Spleen (tissue), 11 donors: ENCODE data around the gene SUV39H2. TPM values are rescaled to one million over a fixed set of nuclear protein-coding genes. Genes with fewer than 3 reads are reported as not detected.
"Not testable (repeated sequence)": the region's sequence is repeated elsewhere in the genome, so short reads cannot be mapped to it uniquely, and the experiment has no call there.

Experiments
- DNase-seq: peaks from one replicate; pipeline ENCODE4 v3.0.0-alpha.2; 2020
- H3K27ac ChIP-seq, 8 donors: fragments of 200-600 bp; sonication (generic) in 7 of 8; 1 replicate in 4 of 8; 2 replicates in 4 of 8; pipeline versions ENCODE4 v1.5.0 to v1.8.0; 2016 to 2021; ENCODE audit warnings: inconsistent platforms in 4 of 8, mild to moderate bottlenecking in 4 of 8, moderate library complexity in 1 of 8
- H3K27me3 ChIP-seq, 7 donors: fragments of 200-600 bp; sonication (generic) in 6 of 7; replicated peaks in 1 of 7; 1 replicate in 4 of 7; 2 replicates in 3 of 7; pipeline versions ENCODE4 v1.5.0 to v1.8.0; 2016 to 2021; ENCODE audit warnings: inconsistent platforms in 3 of 7, mild to moderate bottlenecking in 1 of 7
- H3K36me3 ChIP-seq, 6 donors: fragments of 200-600 bp; sonication (generic) in 5 of 6; 1 replicate in 4 of 6; 2 replicates in 2 of 6; pipeline versions ENCODE4 v1.5.0 to v1.8.0; 2016 to 2021; ENCODE audit warnings: inconsistent platforms in 2 of 6
- H3K4me1 ChIP-seq, 6 donors: fragments of 200-600 bp; sonication (generic) in 5 of 6; 1 replicate in 3 of 6; 2 replicates in 3 of 6; pipeline versions ENCODE4 v1.5.0 to v1.8.0; 2016 to 2021; ENCODE audit warnings: inconsistent platforms in 3 of 6
- H3K4me3 ChIP-seq, 8 donors: fragments of 200-600 bp; sonication (generic) in 7 of 8; 1 replicate in 4 of 8; 2 replicates in 4 of 8; pipeline versions ENCODE4 v1.5.0 to v1.8.0; 2016 to 2021; ENCODE audit warnings: inconsistent platforms in 4 of 8, mild to moderate bottlenecking in 4 of 8, moderate library complexity in 2 of 8
- H3K9me3 ChIP-seq, 8 donors: fragments of 200-600 bp; sonication (generic) in 7 of 8; 1 replicate in 4 of 8; 2 replicates in 4 of 8; pipeline versions ENCODE4 v1.5.0 to v1.8.0; 2016 to 2021; ENCODE audit warnings: inconsistent platforms in 4 of 8
- CTCF ChIP-seq, 11 experiments: fragments of 200-600 bp in 7 of 11; fragments of 450-650 bp in 4 of 11; sonication (generic) in 4 of 11; IDR thresholded peaks in 8 of 11; conservative IDR thresholded peaks in 3 of 11; 1 replicate in 7 of 11; 2 replicates in 4 of 11; pipeline versions ENCODE4 v1.4.0 to v1.8.0; 2016 to 2021; ENCODE audit warnings: antibody characterized with exemption in 11 of 11, inconsistent platforms in 4 of 11, mild to moderate bottlenecking in 1 of 11
- POLR2A ChIP-seq, 3 donors: fragments of 450-650 bp; IDR thresholded peaks; one replicate each; pipeline ENCODE4 v1.5.1; 2017; ENCODE audit warnings: antibody characterized with exemption in 3 of 3, mild to moderate bottlenecking in 1 of 3
- POLR2AphosphoS5 ChIP-seq, 3 donors: sonication (generic); formaldehyde crosslinking; IDR thresholded peaks; one replicate each; pipeline ENCODE4 v1.5.1; 2017; ENCODE audit warnings: antibody characterized with exemption in 3 of 3
- WGBS, 5 donors: extraction: QIAGEN DNeasy Blood & Tissue Kit in 3 of 5; methylation state at CpG; one replicate each; pipeline versions ENCODE4 v1.1.5 to v1.1.7; 2013 to 2018; 5-methylcytosine and 5-hydroxymethylcytosine counted together
- intact Hi-C: fragments of 100-400 bp; cut with DNase I; formaldehyde crosslinking; loops from one replicate; pipeline ENCODE4 v1.15.0; 2023; ENCODE audit warnings: low total_unique reads
- polyA plus RNA-seq, 3 donors: library from polyadenylated mRNA; stranded (reverse); fragments of 200-250 nt; gene quantifications; one replicate each; pipeline ENCODE4 v1.2.1, GENCODE V29; 2013
- total RNA-seq, 7 donors: library from RNA; depleted of rRNA in 3 of 7; stranded (reverse); fragments of >200 nt in 3 of 7; fragmentation: NEBNext Ultra II Directional in 4 of 7; extraction: Animal tissue kit (Norgen Biotek cat#: 25700) in 4 of 7; gene quantifications; one replicate each; pipeline versions ENCODE4 v1.1.0 to v1.2.1, GENCODE V29; 2016 to 2021
- donor health status: healthy with polysubstance abuse.
- donor health status: DM: no; HTN: no; CAD: no; lungs with moderate emphysema.
- donor health status: DM: no; HTN: no; CAD: no.
- donor health status: Bipolar disorder and iron deficiency.
- donor health status: healthy.
- donor health status: DM: no; HTN: no; CAD: no.
- donor health status: DM: yes; HTN: yes; CAD: no.

SUV39H2 gene
- total and polyA plus RNA-seq, 10 donors: 1.2 to 8.4 (median 4.4) TPM

- DNase-seq: no peak
- Histone ChIP-seq H3K36me3 (peaks cover 0 to 92% (median 22%) of the 10 kb centered on the region in 6 donors), H3K4me1 (peaks cover 0 to 6% (median 0%) of the 10 kb centered on the region in 6 donors), H3K27me3 (no peaks in the 10 kb centered on the region), H3K9me3 (no peaks in the 10 kb centered on the region), H3K27ac (no peak overlapping the region), H3K4me3 (no peak overlapping the region)
- TF ChIP-seq CTCF (IDR thresholded peaks at IDR 0.05 in 8 of 11, conservative IDR thresholded peaks at IDR 0.05 in 3 of 11) (no peak), POLR2AphosphoS5 (IDR thresholded peaks at IDR 0.05) (no peak), POLR2A (IDR thresholded peaks at IDR 0.05) (no peak)
- intact Hi-C loops: no loop called here
Measured at GRCh38 chr10:14859775-14860174, 18.9 kb upstream of the SUV39H2 start.

GRCh38 chr10:14860791-14861190, 17.9 kb upstream of the SUV39H2 start:
- Histone ChIP-seq H3K9me3 (no peaks in the 10 kb centered on the region), H3K27ac (no peak overlapping the region), H3K4me1 (peaks cover 0 to 6% (median 0%) of the 10 kb centered on the region in 6 donors), H3K36me3 (peaks cover 0 to 82% (median 21%) of the 10 kb centered on the region in 6 donors), H3K27me3 (no peaks in the 10 kb centered on the region), H3K4me3 (no peak overlapping the region)
- no peak for TF ChIP-seq POLR2AphosphoS5 (IDR thresholded peaks at IDR 0.05)
- TF ChIP-seq POLR2A (IDR thresholded peaks at IDR 0.05): no peak
- TF ChIP-seq CTCF (IDR thresholded peaks at IDR 0.05 in 8 of 11, conservative IDR thresholded peaks at IDR 0.05 in 3 of 11): no peak
- DNase-seq: no peak
- intact Hi-C loops: no loop called here
- 83 to 100% (median 94%) methylated on average over 1 of the region's 1 CpG for WGBS, 5 donors

- DNase-seq, H3K27ac ChIP-seq, H3K9me3 ChIP-seq, intact Hi-C loops, H3K27me3 ChIP-seq, H3K4me1 ChIP-seq, H3K4me3 ChIP-seq: not testable (repeated sequence)
- H3K36me3 ChIP-seq: peaks cover 2 to 84% (median 31%) of the 10 kb centered on the region in 6 donors
- WGBS, 5 donors: 92 to 100% (median 98%) methylated on average over 6 of the region's 6 CpGs
Measured at GRCh38 chr10:14864466-14864865, 14.2 kb upstream of the SUV39H2 start.

GRCh38 chr10:14864871-14865270, 13.8 kb upstream of the SUV39H2 start:
- H3K27me3 ChIP-seq, intact Hi-C loops, H3K4me1 ChIP-seq, H3K4me3 ChIP-seq, H3K27ac ChIP-seq, H3K9me3 ChIP-seq, DNase-seq: not testable (repeated sequence)
- peaks cover 6 to 88% (median 35%) of the 10 kb centered on the region in 6 donors for H3K36me3 ChIP-seq
- 84 to 97% (median 89%) methylated on average over 3 of the region's 3 CpGs for WGBS, 5 donors

GRCh38 chr10:14873090-14873760, 5.4 kb upstream of the SUV39H2 start:
- Histone ChIP-seq H3K4me1 (peaks cover 7 to 24% (median 15%) of the 10 kb centered on the region in 6 donors), H3K9me3 (no peaks in the 10 kb centered on the region), H3K4me3 (no peak overlapping the region), H3K36me3 (peaks cover 0 to 42% (median 19%) of the 10 kb centered on the region in 6 donors), H3K27me3 (no peaks in the 10 kb centered on the region), H3K27ac (no peak overlapping the region)
- no peak for DNase-seq
- 75 to 87% (median 81%) methylated on average over 2 of the region's 2 CpGs for WGBS, 5 donors
- TF ChIP-seq CTCF (IDR thresholded peaks at IDR 0.05 in 8 of 11, conservative IDR thresholded peaks at IDR 0.05 in 3 of 11) (no peak), POLR2AphosphoS5 (IDR thresholded peaks at IDR 0.05) (no peak), POLR2A (IDR thresholded peaks at IDR 0.05) (no peak)
- intact Hi-C loops: no loop called here
